Hepatocyte (in vitro differentiated cells): ENCODE data around the gene IRF2BP1. TPM values are rescaled to one million over a fixed set of nuclear protein-coding genes. Genes with fewer than 3 reads are reported as not detected.

Experiments
- DNase-seq: peaks from one replicate; pipeline ENCODE4 v3.0.0-alpha.2; 2016; ENCODE audit warnings: low spot score
- H2AFZ ChIP-seq: fragments of 200-600 bp; sonication (generic); 2 replicates; pipeline ENCODE4 v1.6.0; 2016; ENCODE audit warnings: antibody characterized with exemption, mild to moderate bottlenecking
- H3K27ac ChIP-seq: fragments of 200-600 bp; sonication (generic); 2 replicates; pipeline ENCODE4 v1.5.1; 2016; ENCODE audit warnings: mild to moderate bottlenecking
- H3K27me3 ChIP-seq: fragments of 200-600 bp; sonication (generic); 2 replicates; pipeline ENCODE4 v1.6.1; 2016
- H3K36me3 ChIP-seq: fragments of 200-600 bp; sonication (generic); replicated peaks from 2 replicates; pipeline ENCODE4 v1.5.1; 2016; ENCODE audit warnings: low read depth; ENCODE audit not compliant: insufficient read depth
- H3K4me1 ChIP-seq: fragments of 200-600 bp; sonication (generic); 2 replicates; pipeline ENCODE4 v1.5.1; 2016; ENCODE audit warnings: mild to moderate bottlenecking, moderate library complexity; ENCODE audit not compliant: insufficient read depth
- H3K4me2 ChIP-seq: fragments of 200-600 bp; sonication (generic); 2 replicates; pipeline ENCODE4 v1.6.0; 2016
- H3K4me3 ChIP-seq: fragments of 200-600 bp; sonication (generic); 2 replicates; pipeline ENCODE4 v1.5.1; 2016; ENCODE audit warnings: mild to moderate bottlenecking
- H3K79me2 ChIP-seq: fragments of 200-600 bp; sonication (generic); 2 replicates; pipeline ENCODE4 v1.6.0; 2017; ENCODE audit warnings: mild to moderate bottlenecking
- H3K9me2 ChIP-seq: fragments of 200-600 bp; sonication (generic); replicated peaks from 2 replicates; pipeline ENCODE4 v1.6.0; 2017; ENCODE audit warnings: mild to moderate bottlenecking; ENCODE audit not compliant: insufficient read depth
- H3K9me3 ChIP-seq: fragments of 200-600 bp; sonication (generic); 2 replicates; pipeline ENCODE4 v1.5.1; 2016; ENCODE audit warnings: low read depth, mild to moderate bottlenecking
- H4K20me1 ChIP-seq: fragments of 200-600 bp; sonication (generic); 2 replicates; pipeline ENCODE4 v1.6.0; 2016; ENCODE audit warnings: mild to moderate bottlenecking; ENCODE audit not compliant: insufficient read depth, poor library complexity, severe bottlenecking
- CTCF ChIP-seq: fragments of 200-600 bp; sonication (generic); IDR thresholded peaks from 2 replicates; pipeline ENCODE4 v1.5.1; 2016; ENCODE audit warnings: antibody characterized with exemption, mild to moderate bottlenecking; ENCODE audit not compliant: poor library complexity
- EZH2 ChIP-seq: fragments of 200-600 bp; sonication (generic); IDR thresholded peaks from 2 replicates; pipeline ENCODE4 v1.6.1; 2016; ENCODE audit warnings: antibody characterized with exemption, mild to moderate bottlenecking, borderline replicate concordance
- EZH2phosphoT487 ChIP-seq: fragments of 200-600 bp; sonication (generic); IDR thresholded peaks from one replicate; pipeline ENCODE4 v1.6.1; 2018; ENCODE audit warnings: antibody characterized with exemption, mild to moderate bottlenecking, low read depth, moderate library complexity; ENCODE audit not compliant: unreplicated experiment, severe bottlenecking
- WGBS: methylation state at CpG from one replicate; pipeline ENCODE4 v1.1.6; 2016; ENCODE audit warnings: low lambda C conversion rate; ENCODE audit errors: missing lambda C conversion rate; 5-methylcytosine and 5-hydroxymethylcytosine counted together
- polyA plus RNA-seq: library from polyadenylated mRNA; unstranded; fragments of >200 nt; fragmentation: Nextera tagmentation; extraction: Ambion mirVana; gene quantifications from 2 replicates; pipeline ENCODE4 v1.2.1, GENCODE V29; 2016
- total RNA-seq: library from RNA; depleted of rRNA; stranded (reverse); fragments of >200 nt; gene quantifications from 2 replicates; pipeline ENCODE4 v1.2.3, GENCODE V29; 2014

IRF2BP1 gene
- total and polyA plus RNA-seq, 2 experiments from 2014 or later: 11.5 to 25.2 TPM

GRCh38 chr19:45866400-45867176, 19.4 kb downstream of the IRF2BP1 start:
- DNase-seq: no peak
- H3K79me2 ChIP-seq: peaks cover 65% of the 10 kb centered on the region

GRCh38 chr19:45865269-45865948, 20.5 kb downstream of the IRF2BP1 start:
- Histone ChIP-seq H3K4me3 (no peak overlapping the region), H4K20me1 (no peaks in the 10 kb centered on the region), H3K27ac (peak overlapping the region; percentile 51), H3K4me2 (peak overlapping the region; percentile 72), H3K27me3 (peaks cover 13% of the 10 kb centered on the region), H3K36me3 (no peaks in the 10 kb centered on the region), H3K9me3 (no peaks in the 10 kb centered on the region), H3K79me2 (peaks cover 69% of the 10 kb centered on the region), H3K9me2 (no peaks in the 10 kb centered on the region), H3K4me1 (peaks cover 6% of the 10 kb centered on the region), H2AFZ (no peak overlapping the region)
- 57% methylated on average over 8 of the region's 9 CpGs for WGBS
- TF ChIP-seq CTCF (no peak), EZH2 (no peak), EZH2phosphoT487 (no peak)
- no peak for DNase-seq

More at GRCh38 chr19:45866400-45867176, 19.4 kb downstream of the IRF2BP1 start:
- H3K36me3 ChIP-seq: no peaks in the 10 kb centered on the region
- 67% methylated on average over 11 of the region's 11 CpGs for WGBS
- H3K9me2 ChIP-seq: no peaks in the 10 kb centered on the region
- no peak for TF ChIP-seq CTCF
- no peak for TF ChIP-seq EZH2phosphoT487
- TF ChIP-seq EZH2: no peak
- H3K4me3 ChIP-seq: peak overlapping the region; percentile 2
- no peaks in the 10 kb centered on the region for H3K9me3 ChIP-seq
- H3K27me3 ChIP-seq: peaks cover 13% of the 10 kb centered on the region
- H3K4me2 ChIP-seq: peak overlapping the region; percentile 72
- no peak overlapping the region for H2AFZ ChIP-seq
- peak overlapping the region; percentile 51 for H3K27ac ChIP-seq
- H3K4me1 ChIP-seq: peaks cover 4% of the 10 kb centered on the region
- H4K20me1 ChIP-seq: no peaks in the 10 kb centered on the region

GRCh38 chr19:45864629-45865082, 21.3 kb downstream of the IRF2BP1 start:
- no peaks in the 10 kb centered on the region for H3K9me2 ChIP-seq
- WGBS: 10% methylated on average over 12 of the region's 12 CpGs
- peak overlapping the region; percentile 72 for H3K4me2 ChIP-seq
- no peaks in the 10 kb centered on the region for H3K36me3 ChIP-seq
- H2AFZ ChIP-seq: peak overlapping the region; percentile 32
- peaks cover 74% of the 10 kb centered on the region for H3K79me2 ChIP-seq
- no peak for DNase-seq
- H3K27me3 ChIP-seq: peaks cover 13% of the 10 kb centered on the region
- peak overlapping the region; percentile 55 for H3K4me3 ChIP-seq
- peak overlapping the region; percentile 69 for H3K27ac ChIP-seq
- no peaks in the 10 kb centered on the region for H4K20me1 ChIP-seq
- TF ChIP-seq EZH2phosphoT487 (peak; percentile 79), EZH2 (no peak), CTCF (no peak)
- H3K9me3 ChIP-seq: no peaks in the 10 kb centered on the region
- peaks cover 6% of the 10 kb centered on the region for H3K4me1 ChIP-seq
